ENCODE results near the gene TNFRSF13B.

- TF ChIP-seq POLR2AphosphoS5 (IDR thresholded peaks at IDR 0.05) (no peak), CTCF (IDR thresholded peaks at IDR 0.05) (no peak), POLR2A (IDR thresholded peaks at IDR 0.05) (no peak)
These were observed 63.6 kb downstream of the TNFRSF13B start for GRCh38 chr17:16908273-16908672.

Measured in stomach (tissue), 4 donors.